GM19193 (cell line): ENCODE results near the gene SULT2A1.
"Not testable (repeated sequence)": the region's sequence is repeated elsewhere in the genome, so short reads cannot be mapped to it uniquely, and the experiment has no call there.

Experiments used
- POLR2A ChIP-seq: IDR thresholded peaks from 4 replicates; pipeline ENCODE4 v1.6.1; 2011; ENCODE audit not compliant: insufficient read depth, insufficient read length; ENCODE audit errors: extremely low read depth

The SULT2A1 gene

GRCh38 chr19:47863514-47863936 is 22.6 kb downstream of the SULT2A1 start:
- no peak for TF ChIP-seq POLR2A

- TF ChIP-seq POLR2A, result no peak
These were observed 24.5 kb downstream of the SULT2A1 start for GRCh38 chr19:47861630-47862029.

- TF ChIP-seq POLR2A, result no peak
These were observed 25.4 kb downstream of the SULT2A1 start for GRCh38 chr19:47860602-47861297.

DNA sequence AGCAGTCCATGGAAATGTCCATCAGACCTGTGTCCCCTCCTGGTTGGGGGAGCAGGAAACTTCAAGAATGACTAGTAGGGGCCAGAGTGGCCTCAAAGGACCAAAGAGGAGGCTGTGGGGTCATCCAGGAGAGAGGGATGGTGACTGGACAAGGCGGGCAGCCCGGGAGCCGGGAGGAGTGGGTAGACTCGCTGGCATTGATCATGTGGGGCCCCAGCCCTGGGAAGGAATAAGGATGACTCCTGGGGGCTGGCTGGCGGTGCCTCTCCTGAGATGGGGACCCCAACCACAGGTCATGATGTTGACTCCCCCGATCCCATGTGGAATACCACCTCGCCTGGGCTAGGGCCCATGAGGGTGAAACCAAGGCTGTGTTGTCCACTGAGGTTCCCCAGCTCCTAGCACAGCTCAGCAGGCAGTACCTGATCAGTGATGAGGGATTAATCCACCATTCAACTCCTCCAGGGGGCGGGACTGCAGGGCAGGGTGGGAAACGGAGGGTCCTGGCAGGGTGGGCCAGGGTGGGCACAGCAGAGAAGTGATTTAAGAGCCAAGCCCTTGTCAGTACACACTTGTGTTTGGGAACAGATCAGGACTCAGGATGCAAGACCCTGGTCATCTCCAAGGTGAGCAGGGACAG is 27.3 kb downstream of the SULT2A1 start, which contains the start of gene TPRX2:
TSS of gene TPRX2 (plus strand) at position 590 of the 640 bp plus-strand sequence. CDS start at position 602, 12 bp downstream.
- not testable (repeated sequence) for TF ChIP-seq POLR2A

DNA sequence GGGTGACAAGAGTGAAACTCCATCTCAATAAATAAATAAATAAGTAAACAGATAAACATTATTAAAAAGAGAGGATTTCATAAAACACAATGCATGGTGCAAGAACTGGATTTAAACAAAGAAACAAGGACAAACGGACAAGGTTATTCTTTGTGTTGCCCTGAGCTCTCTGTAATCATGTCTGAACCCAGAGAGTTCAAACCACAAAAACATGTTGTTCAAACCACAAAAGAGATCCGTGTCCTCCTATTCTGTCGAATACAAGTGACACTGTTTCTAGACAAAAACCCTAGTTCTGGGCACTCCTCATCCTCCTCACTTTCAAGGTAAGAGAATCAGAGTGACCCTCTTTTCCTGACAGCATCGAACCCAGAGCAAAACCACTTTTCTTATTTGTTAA is 31.7 kb downstream of the SULT2A1 start:
- TF ChIP-seq POLR2A, result no peak

DNA sequence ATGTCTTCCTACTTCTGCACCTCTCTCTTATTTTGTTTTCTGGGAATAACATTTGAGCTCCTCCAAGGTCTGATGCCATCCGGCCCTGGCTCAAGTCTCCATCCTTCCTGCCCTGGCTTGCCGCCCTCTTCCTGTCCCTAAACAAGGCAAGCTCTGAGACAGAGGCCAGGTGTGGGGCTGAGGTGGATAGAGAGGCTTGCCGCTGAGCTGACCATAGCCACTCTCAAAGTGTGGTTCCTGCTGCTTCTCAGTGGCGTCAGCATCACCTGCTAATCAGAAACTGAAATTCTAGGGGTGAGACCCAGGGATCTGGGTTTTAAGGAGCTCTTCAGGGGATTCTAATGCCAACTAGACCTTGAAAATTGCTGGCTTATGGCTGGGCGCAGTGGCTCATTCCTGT is 33.1 kb downstream of the SULT2A1 start:
- no peak for TF ChIP-seq POLR2A

DNA sequence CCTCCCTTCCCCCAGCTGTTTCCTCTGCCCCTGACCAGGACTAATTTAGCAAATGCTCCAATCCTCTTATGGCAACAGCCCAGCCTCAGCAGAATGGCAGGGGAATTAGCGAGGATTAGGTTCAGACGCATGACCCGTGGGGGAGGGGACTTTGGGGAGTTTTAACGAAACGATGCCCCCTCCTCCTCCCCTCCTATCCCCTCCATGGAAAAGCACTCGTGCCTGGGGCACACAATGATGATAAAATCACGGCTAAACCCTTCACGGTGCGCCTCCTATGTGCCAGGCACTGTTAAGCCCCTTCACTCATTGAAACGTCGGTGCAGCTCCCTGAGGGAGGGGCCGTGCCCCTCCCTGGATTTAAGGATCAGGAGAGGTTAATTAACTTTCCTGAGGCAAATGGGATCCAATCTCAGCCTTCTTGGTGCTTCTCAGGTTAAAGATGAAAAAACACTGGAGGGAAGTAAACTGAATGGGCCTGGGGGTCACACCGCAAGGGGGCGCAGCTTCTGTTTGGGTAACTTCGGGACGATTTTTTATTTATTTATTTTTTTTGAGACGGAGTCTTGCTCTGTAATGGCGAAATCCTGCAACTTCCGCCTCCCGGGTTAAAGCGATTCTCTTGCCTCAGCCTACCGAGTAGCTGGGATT is 37.2 kb downstream of the SULT2A1 start:
- TF ChIP-seq POLR2A, result no peak

DNA sequence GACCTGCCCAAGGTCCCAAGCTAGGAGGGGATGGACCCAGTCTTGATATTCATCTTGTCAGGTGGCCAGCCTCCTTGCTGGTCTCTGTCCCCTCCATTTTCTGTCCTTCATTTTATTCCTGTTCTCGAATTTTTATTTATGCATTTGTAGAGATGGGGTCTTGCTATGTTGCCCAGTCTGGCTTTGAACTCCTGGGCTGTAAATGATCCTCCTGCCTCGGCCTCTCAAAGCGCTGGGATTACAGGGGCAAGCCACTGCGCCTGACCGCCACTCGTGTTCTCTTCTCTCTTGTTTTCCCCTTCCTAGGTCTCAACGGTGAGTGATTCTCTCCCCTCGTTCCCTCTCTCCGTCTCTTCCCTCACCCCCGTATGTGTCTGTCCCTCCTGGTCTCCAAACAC is 37.7 kb downstream of the SULT2A1 start:
- no peak for TF ChIP-seq POLR2A

DNA sequence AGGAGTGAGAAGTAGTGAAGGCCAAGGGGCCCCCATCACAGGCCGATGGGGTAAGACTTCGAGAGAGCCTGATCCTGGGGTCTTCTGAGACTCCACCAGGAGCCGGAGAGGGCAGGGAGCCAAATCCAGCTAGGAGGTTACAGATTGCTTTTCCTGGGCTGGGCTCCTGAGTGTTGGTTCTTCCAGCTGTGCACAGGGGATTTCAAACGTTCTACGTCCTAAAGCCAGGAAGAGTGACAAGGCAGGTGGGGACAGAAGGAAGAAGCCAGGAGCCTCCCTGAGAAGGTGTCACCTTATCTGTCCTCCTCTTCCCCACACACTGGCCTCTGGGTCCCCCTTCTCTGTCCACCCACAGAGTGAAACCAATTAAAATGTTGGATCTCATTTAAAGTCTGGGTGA is 43.2 kb downstream of the SULT2A1 start:
- TF ChIP-seq POLR2A, result no peak

GRCh38 chr19:47839913-47840312 is 46.2 kb downstream of the SULT2A1 start:
- TF ChIP-seq POLR2A, result no peak

- no peak for TF ChIP-seq POLR2A
These were observed 46.7 kb downstream of the SULT2A1 start for GRCh38 chr19:47839411-47839810.

DNA sequence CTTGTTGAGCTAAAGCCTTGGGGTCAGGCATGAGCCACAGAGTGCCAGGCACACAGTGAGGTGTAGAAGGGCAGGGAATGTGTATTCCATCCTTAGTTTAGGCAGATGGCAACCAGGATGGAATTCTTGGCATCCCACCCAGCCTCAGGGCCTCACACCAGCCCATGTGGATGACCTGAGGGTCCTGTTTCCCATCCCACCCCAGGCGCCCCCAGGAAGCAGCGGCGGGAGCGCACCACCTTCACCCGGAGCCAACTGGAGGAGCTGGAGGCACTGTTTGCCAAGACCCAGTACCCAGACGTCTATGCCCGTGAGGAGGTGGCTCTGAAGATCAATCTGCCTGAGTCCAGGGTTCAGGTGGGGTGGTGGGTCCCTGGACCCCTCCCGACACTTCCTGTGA is 50.1 kb downstream of the SULT2A1 start:
- no peak for TF ChIP-seq POLR2A

DNA sequence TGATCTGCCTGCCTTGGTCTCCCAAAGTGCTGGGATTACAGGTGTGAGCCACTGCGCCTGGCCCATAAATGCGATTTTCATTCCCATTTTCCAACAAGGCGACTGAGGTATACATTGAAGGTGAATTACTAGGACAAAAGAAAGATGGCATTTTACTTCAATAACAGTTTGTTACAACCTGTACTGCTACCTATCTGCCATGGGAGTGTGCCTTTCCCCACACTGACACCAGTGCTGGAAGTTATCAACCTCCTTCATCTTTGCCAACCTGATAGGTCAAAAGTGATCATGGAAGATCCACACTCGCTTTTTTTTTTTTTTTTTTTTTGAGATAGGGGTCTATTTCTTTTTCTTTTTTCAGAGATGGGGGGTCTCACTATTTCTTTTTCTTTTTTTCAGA is 53.4 kb downstream of the SULT2A1 start:
- no peak for TF ChIP-seq POLR2A

- no peak for TF ChIP-seq POLR2A
These were observed 59.3 kb downstream of the SULT2A1 start for GRCh38 chr19:47826800-47827199.

DNA sequence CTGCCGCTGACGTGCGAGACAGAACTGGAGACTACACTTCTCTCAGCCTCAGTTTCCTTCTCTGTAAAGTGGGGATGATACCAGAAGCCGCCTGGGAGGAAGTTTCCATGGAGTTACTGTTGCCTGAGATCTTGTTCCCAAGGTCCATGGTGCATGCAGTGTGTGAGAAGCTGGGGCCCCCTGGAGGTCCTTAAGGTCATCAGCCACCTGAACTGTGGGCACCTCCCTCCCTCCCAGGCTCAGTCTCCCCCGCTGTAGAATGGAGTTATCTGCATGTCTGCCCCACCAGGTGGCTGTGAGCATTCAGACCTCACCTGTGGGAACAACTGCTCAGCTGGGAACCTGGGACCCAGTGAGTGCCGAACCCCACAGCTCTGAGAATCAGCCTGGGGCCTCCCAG is 61.7 kb downstream of the SULT2A1 start:
- TF ChIP-seq POLR2A, result no peak
